GM19455 (cell line): ENCODE data around the gene RPH3AL.
"Not testable (repeated sequence)": the region's sequence is repeated elsewhere in the genome, so short reads cannot be mapped to it uniquely, and the experiment has no call there.

Experiments
- ATAC-seq: cut with Tn5 transposase; IDR thresholded peaks from one replicate; pipeline ENCODE4 v1.9.1; 2021; ENCODE audit not compliant: unreplicated experiment

Gene RPH3AL

GRCh38 chr17:205148-205669 is 147.4 kb downstream of the RPH3AL start:
- ATAC-seq: no peak

- no peak for ATAC-seq
These were observed 148.0 kb downstream of the RPH3AL start for GRCh38 chr17:204427-205147.

GRCh38 chr17:202501-202951 is 150.1 kb downstream of the RPH3AL start:
- no peak for ATAC-seq

- ATAC-seq: not testable (repeated sequence)
These were observed 150.9 kb downstream of the RPH3AL start for GRCh38 chr17:201736-202135.

GRCh38 chr17:201257-201656 is 151.3 kb downstream of the RPH3AL start:
- ATAC-seq: not testable (repeated sequence)

- no peak for ATAC-seq
These were observed 152.0 kb downstream of the RPH3AL start for GRCh38 chr17:200586-200985.

- ATAC-seq: no peak
These were observed 152.6 kb downstream of the RPH3AL start for GRCh38 chr17:199806-200545.

- no peak for ATAC-seq
These were observed 153.4 kb downstream of the RPH3AL start for GRCh38 chr17:199191-199604.

- ATAC-seq: not testable (repeated sequence)
These were observed 154.4 kb downstream of the RPH3AL start for GRCh38 chr17:198225-198624.

- no peak for ATAC-seq
These were observed 155.3 kb downstream of the RPH3AL start for GRCh38 chr17:197352-197751.

GRCh38 chr17:194828-195602 is 157.6 kb downstream of the RPH3AL start:
- no peak for ATAC-seq

GRCh38 chr17:193841-194806 is 158.5 kb downstream of the RPH3AL start:
- no peak for ATAC-seq

- no peak for ATAC-seq
These were observed 159.2 kb downstream of the RPH3AL start for GRCh38 chr17:193426-193810.

- ATAC-seq: no peak
These were observed 159.8 kb downstream of the RPH3AL start for GRCh38 chr17:192666-193425.

- ATAC-seq: no peak
These were observed 163.2 kb downstream of the RPH3AL start for GRCh38 chr17:189444-189843.

- ATAC-seq: no peak
These were observed 165.5 kb downstream of the RPH3AL start for GRCh38 chr17:187130-187529.

GRCh38 chr17:185445-186138 is 167.0 kb downstream of the RPH3AL start:
- ATAC-seq: no peak

GRCh38 chr17:183021-183420 is 169.6 kb downstream of the RPH3AL start:
- no peak for ATAC-seq
